ENCODE data around the gene GJC1. TPM values are rescaled to one million over a fixed set of nuclear protein-coding genes. Genes with fewer than 3 reads are reported as not detected.

The GJC1 gene
- total and polyA plus RNA-seq, 2 experiments from 2014 or later: 13.6 to 18.4 TPM

GRCh38 chr17:44752953-44753861 lies 76.9 kb downstream of the GJC1 start:
- Histone ChIP-seq H3K9me2 (ENCODE audit: insufficient read depth) (no peaks in the 10 kb centered on the region), H3K4me3 (no peak overlapping the region), H3F3A (ENCODE audit: insufficient read depth) (no peaks in the 10 kb centered on the region), H3K27ac (no peak overlapping the region), H3K79me2 (ENCODE audit: insufficient read depth) (no peaks in the 10 kb centered on the region), H3K36me3 (ENCODE audit: low read depth) (no peaks in the 10 kb centered on the region), H3K9ac (no peak overlapping the region), H3K27me3 (replicated peaks; ENCODE audit: insufficient read depth) (no peaks in the 10 kb centered on the region), H3K4me1 (ENCODE audit: insufficient read depth) (no peaks in the 10 kb centered on the region), H3K9me3 (ENCODE audit: low read depth) (no peaks in the 10 kb centered on the region), H4K20me1 (ENCODE audit: insufficient read depth) (no peaks in the 10 kb centered on the region), H2AFZ (no peak overlapping the region), H3K4me2 (ENCODE audit: unreplicated experiment) (no peak overlapping the region)
- no peak for TF ChIP-seq EZH2phosphoT487 (IDR thresholded peaks at IDR 0.05; ENCODE audit: insufficient read depth, low read depth)
- no peak for TF ChIP-seq EZH2 (IDR thresholded peaks at IDR 0.05; ENCODE audit: insufficient read depth, poor library complexity, severe bottlenecking)
- 79 to 83% methylated on average over 16 to 17 of the region's 17 CpGs for WGBS, 2 experiments (ENCODE audit: low coverage in 1 of 2, low lambda C conversion rate in 2 of 2, missing lambda C conversion rate in 2 of 2)
- no peak for DNase-seq
- in situ Hi-C loops (cut with MboI): loop anchor here (25.0 kb wide), 1 partner anchor 284 kb away; no protein-coding TSS in a partner anchor

GRCh38 chr17:44751806-44752205 lies 78.3 kb downstream of the GJC1 start:
- H3K36me3 ChIP-seq (ENCODE audit: low read depth): no peaks in the 10 kb centered on the region
- H3K79me2 ChIP-seq (ENCODE audit: insufficient read depth): no peaks in the 10 kb centered on the region
- no peaks in the 10 kb centered on the region for H3K9me2 ChIP-seq (ENCODE audit: insufficient read depth)
- no peak overlapping the region for H3K9ac ChIP-seq
- H3K9me3 ChIP-seq (ENCODE audit: low read depth): no peaks in the 10 kb centered on the region
- H3K4me1 ChIP-seq (ENCODE audit: insufficient read depth): no peaks in the 10 kb centered on the region
- in situ Hi-C loops (cut with MboI): loop anchor here (25.0 kb wide), 1 partner anchor 285 kb away; no protein-coding TSS in a partner anchor
- 87 to 88% methylated on average over 10 of the region's 10 CpGs for WGBS, 2 experiments (ENCODE audit: low coverage in 1 of 2, low lambda C conversion rate in 2 of 2, missing lambda C conversion rate in 2 of 2)
- H3K4me2 ChIP-seq (ENCODE audit: unreplicated experiment): no peak overlapping the region
- no peak overlapping the region for H3K27ac ChIP-seq
- H3K4me3 ChIP-seq: no peak overlapping the region
- no peak for DNase-seq
- H3F3A ChIP-seq (ENCODE audit: insufficient read depth): no peaks in the 10 kb centered on the region
- H3K27me3 ChIP-seq (replicated peaks; ENCODE audit: insufficient read depth): no peaks in the 10 kb centered on the region
- H4K20me1 ChIP-seq (ENCODE audit: insufficient read depth): no peaks in the 10 kb centered on the region
- TF ChIP-seq EZH2 (IDR thresholded peaks at IDR 0.05; ENCODE audit: insufficient read depth, poor library complexity, severe bottlenecking) (no peak), EZH2phosphoT487 (IDR thresholded peaks at IDR 0.05; ENCODE audit: insufficient read depth, low read depth) (no peak)
- no peak overlapping the region for H2AFZ ChIP-seq

- H4K20me1 ChIP-seq (ENCODE audit: insufficient read depth): no peaks in the 10 kb centered on the region
- H3K4me3 ChIP-seq: no peak overlapping the region
- H3K27me3 ChIP-seq (replicated peaks; ENCODE audit: insufficient read depth): no peaks in the 10 kb centered on the region
- WGBS, 2 experiments (ENCODE audit: low coverage in 1 of 2, low lambda C conversion rate in 2 of 2, missing lambda C conversion rate in 2 of 2): 96 to 97% methylated on average over 7 of the region's 7 CpGs
- in situ Hi-C loops (cut with MboI): loop anchor here (25.0 kb wide), 1 partner anchor 286 kb away; no protein-coding TSS in a partner anchor
- no peaks in the 10 kb centered on the region for H3K36me3 ChIP-seq (ENCODE audit: low read depth)
- DNase-seq: no peak
- H3K79me2 ChIP-seq (ENCODE audit: insufficient read depth): no peaks in the 10 kb centered on the region
- H3K9me2 ChIP-seq (ENCODE audit: insufficient read depth): no peaks in the 10 kb centered on the region
- H3K4me1 ChIP-seq (ENCODE audit: insufficient read depth): no peaks in the 10 kb centered on the region
- no peak overlapping the region for H3K4me2 ChIP-seq (ENCODE audit: unreplicated experiment)
- no peak overlapping the region for H2AFZ ChIP-seq
- no peak overlapping the region for H3K27ac ChIP-seq
- no peaks in the 10 kb centered on the region for H3F3A ChIP-seq (ENCODE audit: insufficient read depth)
- no peak for TF ChIP-seq EZH2phosphoT487 (IDR thresholded peaks at IDR 0.05; ENCODE audit: insufficient read depth, low read depth)
- no peak for TF ChIP-seq EZH2 (IDR thresholded peaks at IDR 0.05; ENCODE audit: insufficient read depth, poor library complexity, severe bottlenecking)
- no peak overlapping the region for H3K9ac ChIP-seq
- H3K9me3 ChIP-seq (ENCODE audit: low read depth): no peaks in the 10 kb centered on the region
Observed at GRCh38 chr17:44751331-44751730, 78.8 kb downstream of the GJC1 start.

GRCh38 chr17:44749980-44750318 lies 80.1 kb downstream of the GJC1 start:
- Histone ChIP-seq H3F3A (ENCODE audit: insufficient read depth) (no peaks in the 10 kb centered on the region), H3K36me3 (ENCODE audit: low read depth) (no peaks in the 10 kb centered on the region), H2AFZ (no peak overlapping the region), H3K27ac (no peak overlapping the region), H3K4me3 (no peak overlapping the region), H3K79me2 (ENCODE audit: insufficient read depth) (no peaks in the 10 kb centered on the region), H3K4me1 (ENCODE audit: insufficient read depth) (no peaks in the 10 kb centered on the region), H3K9me3 (ENCODE audit: low read depth) (no peaks in the 10 kb centered on the region), H3K9ac (no peak overlapping the region), H3K4me2 (ENCODE audit: unreplicated experiment) (no peak overlapping the region), H3K9me2 (ENCODE audit: insufficient read depth) (no peaks in the 10 kb centered on the region), H4K20me1 (ENCODE audit: insufficient read depth) (no peaks in the 10 kb centered on the region), H3K27me3 (replicated peaks; ENCODE audit: insufficient read depth) (no peaks in the 10 kb centered on the region)
- in situ Hi-C loops (cut with MboI): loop anchor here (25.0 kb wide), 1 partner anchor 287 kb away; no protein-coding TSS in a partner anchor
- 69 to 73% methylated on average over 8 to 9 of the region's 9 CpGs for WGBS, 2 experiments (ENCODE audit: low coverage in 1 of 2, low lambda C conversion rate in 2 of 2, missing lambda C conversion rate in 2 of 2)
- DNase-seq: no peak
- TF ChIP-seq EZH2 (IDR thresholded peaks at IDR 0.05; ENCODE audit: insufficient read depth, poor library complexity, severe bottlenecking) (no peak), EZH2phosphoT487 (IDR thresholded peaks at IDR 0.05; ENCODE audit: insufficient read depth, low read depth) (no peak)

Data from GM23248 (cell line).